PC-9 (cell line): Measurements from ENCODE around the gene MAPRE3.

ENCODE experiments used
- EZH2 ChIP-seq: fragments of 200-600 bp; sonication (generic); IDR thresholded peaks from 2 replicates; pipeline ENCODE4 v1.8.0; 2017; ENCODE audit warnings: antibody characterized with exemption, low read depth
- TF ChIP-seq, protein P1 (sequence below): fragments of 200-600 bp; sonication (generic); conservative IDR thresholded peaks from 2 replicates; pipeline ENCODE4 v1.6.1; 2017; ENCODE audit warnings: mixed run types, antibody characterized with exemption, mild to moderate bottlenecking, moderate library complexity

DNA sequence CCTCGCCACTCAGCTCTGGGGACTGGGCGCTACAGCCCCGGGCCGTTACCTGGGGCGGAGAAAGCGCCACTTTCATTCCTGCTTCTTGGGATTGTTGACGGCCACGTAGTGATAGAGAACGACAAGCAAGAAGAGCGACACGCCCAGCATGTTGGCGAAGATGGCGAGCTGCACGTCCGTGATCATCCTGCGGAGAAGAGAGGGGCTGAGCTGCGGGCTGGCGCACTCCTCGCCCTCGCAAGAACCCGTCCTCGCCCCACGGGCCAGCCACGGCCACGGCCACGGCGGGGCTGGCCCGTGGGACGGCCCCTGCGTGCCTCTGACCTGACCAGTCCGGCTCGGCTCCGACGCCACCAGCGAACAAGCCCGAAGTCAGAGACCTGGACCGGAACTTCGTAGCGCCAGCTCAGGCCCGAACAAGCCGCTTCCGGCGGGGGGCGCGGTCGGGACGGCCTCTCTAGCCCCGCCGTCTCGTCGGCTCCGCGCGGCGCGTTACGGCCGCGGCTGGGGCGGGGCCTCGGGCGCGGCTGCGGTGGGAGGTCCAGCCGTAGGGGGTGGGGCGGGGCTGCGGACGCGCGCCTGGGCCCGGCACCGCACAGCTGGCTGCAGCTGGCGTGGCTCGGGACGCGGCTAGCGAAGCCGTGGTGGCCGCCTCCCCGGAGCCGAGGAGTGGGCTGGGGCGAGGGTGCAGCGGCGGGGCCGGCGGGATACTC is 101.0 kb downstream of the MAPRE3 start, which contains the start of gene OST4:
- TF ChIP-seq, protein P1, sequence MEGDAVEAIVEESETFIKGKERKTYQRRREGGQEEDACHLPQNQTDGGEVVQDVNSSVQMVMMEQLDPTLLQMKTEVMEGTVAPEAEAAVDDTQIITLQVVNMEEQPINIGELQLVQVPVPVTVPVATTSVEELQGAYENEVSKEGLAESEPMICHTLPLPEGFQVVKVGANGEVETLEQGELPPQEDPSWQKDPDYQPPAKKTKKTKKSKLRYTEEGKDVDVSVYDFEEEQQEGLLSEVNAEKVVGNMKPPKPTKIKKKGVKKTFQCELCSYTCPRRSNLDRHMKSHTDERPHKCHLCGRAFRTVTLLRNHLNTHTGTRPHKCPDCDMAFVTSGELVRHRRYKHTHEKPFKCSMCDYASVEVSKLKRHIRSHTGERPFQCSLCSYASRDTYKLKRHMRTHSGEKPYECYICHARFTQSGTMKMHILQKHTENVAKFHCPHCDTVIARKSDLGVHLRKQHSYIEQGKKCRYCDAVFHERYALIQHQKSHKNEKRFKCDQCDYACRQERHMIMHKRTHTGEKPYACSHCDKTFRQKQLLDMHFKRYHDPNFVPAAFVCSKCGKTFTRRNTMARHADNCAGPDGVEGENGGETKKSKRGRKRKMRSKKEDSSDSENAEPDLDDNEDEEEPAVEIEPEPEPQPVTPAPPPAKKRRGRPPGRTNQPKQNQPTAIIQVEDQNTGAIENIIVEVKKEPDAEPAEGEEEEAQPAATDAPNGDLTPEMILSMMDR: no peak; the same call in 1 of the 2 replicates
- no peak for TF ChIP-seq EZH2
